ENCODE measurements around the gene VSIG10. TPM values are rescaled to one million over a fixed set of nuclear protein-coding genes. Genes with fewer than 3 reads are reported as not detected.

The VSIG10 gene
- total RNA-seq, 1 experiment from 2014 or later = 7.7 TPM

- peak; percentile 81 for DNase-seq (ENCODE audit: low spot score)
- Histone ChIP-seq H3K4me3 (ENCODE audit: low read depth, low read length, poor library complexity, severe bottlenecking) (no peak overlapping the region), H3K36me3 (ENCODE audit: insufficient read depth, low read length, poor library complexity, severe bottlenecking) (peaks cover 14% of the 10 kb centered on the region), H3K27ac (ENCODE audit: low read depth, low read length, poor library complexity, severe bottlenecking) (no peak overlapping the region), H3K4me1 (ENCODE audit: insufficient read depth, low read length, poor library complexity, severe bottlenecking) (peaks cover 7% of the 10 kb centered on the region), H3K9me3 (ENCODE audit: low read depth, low read length, poor library complexity, severe bottlenecking) (no peaks in the 10 kb centered on the region), H3K27me3 (replicated peaks; ENCODE audit: insufficient read depth, low read depth, low read length, poor library complexity) (no peaks in the 10 kb centered on the region)
- POLR2A ChIA-PET (ENCODE audit: low non-redundant PET) = interaction anchor here (0.6 kb wide), 1 partner anchor 1813 kb away, joined by 4 read pairs; no protein-coding TSS in a partner anchor
- intact Hi-C loops (cut with micrococcal nuclease; ENCODE audit: unreplicated experiment) = no loop called here
- TF ChIP-seq CTCF (conservative IDR thresholded peaks at IDR 0.05; ENCODE audit: low read depth, low read length) (peak; percentile 75), EZH2 (IDR thresholded peaks at IDR 0.05; ENCODE audit: borderline replicate concordance, low read depth, low read length, poor library complexity, severe bottlenecking) (no peak)
- BruUV-seq (replicated peaks) = no TSS peak
- CTCF ChIA-PET = interaction anchor here (0.6 to 0.7 kb wide), 2 partner anchors 318 to 756 kb away, joined by 3 to 4 read pairs; partner anchors contain the start of gene TAOK3
These were observed 48.7 kb downstream of the VSIG10 start for GRCh38 chr12:118055144-118055557.

DNA sequence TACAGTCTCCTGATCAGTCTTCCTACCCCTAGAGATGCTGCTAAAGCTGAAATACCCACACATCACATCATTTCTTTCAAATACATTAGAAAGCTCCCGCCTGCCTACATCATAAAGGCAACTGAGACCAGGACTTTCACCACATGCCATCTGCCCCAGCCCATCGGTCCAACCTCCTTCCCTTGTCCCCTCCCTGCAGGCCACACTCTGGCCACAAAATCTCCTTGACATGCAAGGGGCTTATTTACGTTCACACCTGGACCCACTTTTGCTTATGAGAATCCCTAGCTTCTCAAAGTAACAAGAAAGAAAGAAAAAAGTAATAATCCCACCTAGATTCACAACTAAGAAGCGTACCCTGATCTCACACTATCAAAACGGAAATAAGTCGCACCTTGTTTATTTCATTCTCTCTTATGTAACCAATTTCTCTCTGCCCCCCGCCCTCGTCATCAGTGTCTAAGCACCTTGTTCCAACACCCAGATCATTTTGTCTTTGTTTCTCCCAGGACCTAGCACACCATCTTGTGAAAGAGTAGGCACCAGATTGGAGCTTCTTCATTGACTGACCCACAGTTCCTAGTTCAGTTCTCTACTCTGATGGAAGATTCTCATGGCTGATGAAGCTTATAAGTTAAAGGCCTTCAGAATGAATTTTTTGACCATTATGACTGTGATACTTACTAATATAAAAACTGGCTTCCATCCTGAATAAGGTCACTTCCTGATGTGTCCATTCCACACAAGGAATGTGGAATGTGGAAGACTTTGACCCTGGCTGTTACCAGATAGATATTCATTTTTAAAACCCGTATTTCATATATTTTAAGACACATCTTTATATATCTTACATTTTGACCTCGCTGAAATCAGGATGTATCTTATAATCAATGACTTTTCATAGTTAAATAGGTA is 50.5 kb downstream of the VSIG10 start:
- Histone ChIP-seq H3K4me1 (ENCODE audit: insufficient read depth, low read length, poor library complexity, severe bottlenecking) (no peaks in the 10 kb centered on the region), H3K27me3 (replicated peaks; ENCODE audit: insufficient read depth, low read depth, low read length, poor library complexity) (no peaks in the 10 kb centered on the region), H3K9me3 (ENCODE audit: low read depth, low read length, poor library complexity, severe bottlenecking) (no peaks in the 10 kb centered on the region), H3K4me3 (ENCODE audit: low read depth, low read length, poor library complexity, severe bottlenecking) (no peak overlapping the region), H3K36me3 (ENCODE audit: insufficient read depth, low read length, poor library complexity, severe bottlenecking) (peaks cover 14% of the 10 kb centered on the region), H3K27ac (ENCODE audit: low read depth, low read length, poor library complexity, severe bottlenecking) (no peak overlapping the region)
- intact Hi-C loops (cut with micrococcal nuclease; ENCODE audit: unreplicated experiment) = no loop called here
- CTCF ChIA-PET = no interaction called here
- BruUV-seq (replicated peaks) = no TSS peak
- POLR2A ChIA-PET (ENCODE audit: low non-redundant PET) = no interaction called here
- TF ChIP-seq EZH2 (IDR thresholded peaks at IDR 0.05; ENCODE audit: borderline replicate concordance, low read depth, low read length, poor library complexity, severe bottlenecking) (no peak), CTCF (conservative IDR thresholded peaks at IDR 0.05; ENCODE audit: low read depth, low read length) (no peak)
- DNase-seq (ENCODE audit: low spot score) = no peak

DNA sequence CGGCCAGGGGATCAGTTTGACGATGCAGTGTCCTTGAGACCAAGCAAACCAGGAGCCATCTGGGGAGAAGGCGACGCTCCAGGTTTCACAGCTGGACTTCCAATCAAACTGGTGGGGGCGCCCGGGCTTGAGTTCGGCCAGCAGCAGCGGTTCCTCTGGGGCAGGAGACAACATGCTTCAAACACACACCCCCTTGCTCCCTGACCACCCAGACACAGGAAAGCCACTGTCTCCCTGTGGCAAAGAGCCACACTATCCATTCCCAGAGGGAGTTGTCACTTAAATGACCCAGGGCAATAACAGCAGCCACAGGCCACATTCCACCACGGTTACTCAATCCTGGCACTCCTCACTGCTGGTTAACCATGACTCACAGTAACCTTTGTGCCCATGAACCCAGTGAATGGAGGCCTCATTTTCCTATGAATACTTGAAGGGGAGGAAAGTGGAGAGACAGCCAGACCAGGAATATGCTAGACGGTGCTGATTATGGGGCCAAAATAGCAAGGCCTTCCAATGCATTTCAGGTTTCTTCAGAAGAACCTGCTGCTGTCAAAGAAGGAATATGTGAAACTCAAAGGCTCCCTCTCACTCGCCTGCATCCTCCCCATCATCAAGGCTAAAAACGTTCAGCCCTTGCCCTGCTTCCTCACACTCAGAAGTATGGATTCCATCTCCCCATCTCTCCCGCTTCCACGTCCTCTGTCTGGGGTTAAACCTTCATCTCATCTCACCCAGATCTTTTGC is 51.3 kb downstream of the VSIG10 start:
- H3K27ac ChIP-seq (ENCODE audit: low read depth, low read length, poor library complexity, severe bottlenecking) = peak overlapping the region; percentile 16
- peaks cover 17% of the 10 kb centered on the region for H3K36me3 ChIP-seq (ENCODE audit: insufficient read depth, low read length, poor library complexity, severe bottlenecking)
- DNase-seq (ENCODE audit: low spot score) = peak; percentile 38
- intact Hi-C loops (cut with micrococcal nuclease; ENCODE audit: unreplicated experiment) = no loop called here
- no peak overlapping the region for H3K4me3 ChIP-seq (ENCODE audit: low read depth, low read length, poor library complexity, severe bottlenecking)
- H3K27me3 ChIP-seq (replicated peaks; ENCODE audit: insufficient read depth, low read depth, low read length, poor library complexity) = no peaks in the 10 kb centered on the region
- ChIA-PET POLR2A (ENCODE audit: low non-redundant PET) (no interaction called here), CTCF (no interaction called here)
- H3K9me3 ChIP-seq (ENCODE audit: low read depth, low read length, poor library complexity, severe bottlenecking) = no peaks in the 10 kb centered on the region
- no peaks in the 10 kb centered on the region for H3K4me1 ChIP-seq (ENCODE audit: insufficient read depth, low read length, poor library complexity, severe bottlenecking)
- TF ChIP-seq CTCF (conservative IDR thresholded peaks at IDR 0.05; ENCODE audit: low read depth, low read length) (no peak), EZH2 (IDR thresholded peaks at IDR 0.05; ENCODE audit: borderline replicate concordance, low read depth, low read length, poor library complexity, severe bottlenecking) (no peak)
- BruUV-seq (replicated peaks) = no TSS peak

Measured in A673 (cell line).